HG03039 (cell line): Measurements from ENCODE around the gene PIP4P1.

ENCODE experiments used
- ATAC-seq: cut with Tn5 transposase; IDR thresholded peaks from one replicate; pipeline ENCODE4 v1.9.1; 2021; ENCODE audit warnings: mild to moderate bottlenecking, moderate library complexity; ENCODE audit not compliant: unreplicated experiment

PIP4P1 gene

GRCh38 chr14:20438664-20439063 is 22.6 kb downstream of the PIP4P1 start:
- ATAC-seq, result no peak

- ATAC-seq, result no peak
Measured at GRCh38 chr14:20436363-20436755, 24.9 kb downstream of the PIP4P1 start.

- ATAC-seq, result no peak
Measured at GRCh38 chr14:20435582-20436362, 25.5 kb downstream of the PIP4P1 start, which contains the start of gene KLHL33. Gene KLHL33 (minus strand): TSS chr14:20436166. CDS start chr14:20435811, 355 bp downstream.

- no peak for ATAC-seq
Measured at GRCh38 chr14:20434701-20435581, 26.3 kb downstream of the PIP4P1 start.

GRCh38 chr14:20429801-20430669 is 31.2 kb downstream of the PIP4P1 start:
- no peak for ATAC-seq

GRCh38 chr14:20428802-20429201 is 32.4 kb downstream of the PIP4P1 start:
- no peak for ATAC-seq

- peak; percentile 30 for ATAC-seq
Measured at GRCh38 chr14:20428010-20428365, 33.2 kb downstream of the PIP4P1 start.

GRCh38 chr14:20427231-20428009 is 33.8 kb downstream of the PIP4P1 start:
- ATAC-seq, result peak; percentile 60

GRCh38 chr14:20424851-20425250 is 36.4 kb downstream of the PIP4P1 start:
- no peak for ATAC-seq

- ATAC-seq, result no peak
Measured at GRCh38 chr14:20422886-20423285, 38.3 kb downstream of the PIP4P1 start.

- ATAC-seq, result no peak
Measured at GRCh38 chr14:20421267-20421666, 40.0 kb downstream of the PIP4P1 start.

GRCh38 chr14:20419419-20419818 is 41.8 kb downstream of the PIP4P1 start:
- ATAC-seq, result no peak

- no peak for ATAC-seq
Measured at GRCh38 chr14:20418501-20418909, 42.7 kb downstream of the PIP4P1 start.

- ATAC-seq, result no peak
Measured at GRCh38 chr14:20417250-20418186, 43.7 kb downstream of the PIP4P1 start.

- ATAC-seq, result no peak
Measured at GRCh38 chr14:20416223-20416622, 45.0 kb downstream of the PIP4P1 start.

- ATAC-seq, result no peak
Measured at GRCh38 chr14:20415782-20416206, 45.4 kb downstream of the PIP4P1 start.

GRCh38 chr14:20413744-20414082 is 47.5 kb downstream of the PIP4P1 start:
- ATAC-seq, result no peak

- peak; percentile 71 for ATAC-seq
Measured at GRCh38 chr14:20412876-20413743, 48.1 kb downstream of the PIP4P1 start, which contains the start of gene TEP1. Gene TEP1 (minus strand): TSS chr14:20413501. CDS start chr14:20408439, 5,062 bp downstream.
